HG03521 (cell line): ENCODE measurements around the gene AK9.
"Not testable (repeated sequence)": the region's sequence is repeated elsewhere in the genome, so short reads cannot be mapped to it uniquely, and the experiment has no call there.

ENCODE experiments used
- ATAC-seq: cut with Tn5 transposase; IDR thresholded peaks from one replicate; pipeline ENCODE4 v1.9.1; 2021; ENCODE audit warnings: mild to moderate bottlenecking, moderate library complexity; ENCODE audit not compliant: unreplicated experiment

AK9 gene

DNA sequence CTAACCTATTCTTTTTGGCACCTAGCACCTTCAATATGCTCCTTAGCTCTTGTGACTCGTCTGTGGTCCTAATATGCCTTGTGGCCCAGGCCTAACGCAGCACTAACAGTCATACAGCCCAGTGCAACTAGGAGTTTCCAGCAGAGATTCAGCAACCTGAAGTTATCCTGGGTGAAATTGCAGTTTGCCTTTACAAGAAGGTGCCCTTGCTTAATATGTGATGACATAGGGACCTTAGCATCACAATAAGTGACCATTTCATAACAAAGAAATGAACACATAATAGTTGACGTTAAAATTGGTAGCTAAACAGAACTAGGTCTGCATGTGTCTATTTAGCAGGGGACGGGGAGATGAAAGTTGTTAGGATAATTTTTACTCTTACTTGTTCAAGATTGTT, 10.2 kb upstream of the AK9 start:
- no peak for ATAC-seq

DNA sequence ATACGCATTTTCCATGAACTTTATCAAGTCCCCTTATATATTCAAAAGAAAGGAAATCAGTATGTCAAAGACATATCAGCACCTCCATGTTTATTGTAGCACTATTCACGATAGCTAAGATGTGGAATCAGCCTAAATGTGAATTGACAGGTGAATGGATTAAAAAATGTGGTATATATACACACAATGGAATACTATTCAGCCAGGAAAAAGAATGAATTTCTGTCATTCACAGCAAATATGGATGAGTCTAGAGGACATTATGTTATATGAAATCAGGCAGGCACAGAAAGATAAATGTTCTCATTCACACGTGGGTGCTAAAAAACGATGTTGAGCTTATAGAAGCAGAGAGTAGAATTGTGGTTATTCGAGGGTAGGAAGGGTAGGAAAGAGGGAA, 5.4 kb upstream of the AK9 start:
- no peak for ATAC-seq

DNA sequence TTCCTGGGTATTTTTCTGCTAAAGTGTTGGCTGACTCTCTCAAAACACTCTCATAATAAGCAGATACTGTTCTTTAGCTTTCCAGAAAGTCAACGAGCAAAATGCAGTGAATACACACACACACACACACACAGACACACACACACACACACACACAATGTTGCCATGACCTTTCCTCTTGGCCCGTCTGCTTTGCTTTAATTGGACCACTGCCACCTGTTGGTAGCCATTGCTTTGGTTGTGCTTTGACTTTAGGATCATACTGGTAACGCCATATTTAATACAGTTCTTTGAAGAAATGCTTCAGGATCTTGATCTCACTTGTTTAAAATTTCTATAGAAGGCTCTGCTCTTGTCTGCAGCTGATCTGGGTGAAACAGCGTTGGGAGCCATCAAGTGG, 4.5 kb upstream of the AK9 start:
- ATAC-seq = no peak

DNA sequence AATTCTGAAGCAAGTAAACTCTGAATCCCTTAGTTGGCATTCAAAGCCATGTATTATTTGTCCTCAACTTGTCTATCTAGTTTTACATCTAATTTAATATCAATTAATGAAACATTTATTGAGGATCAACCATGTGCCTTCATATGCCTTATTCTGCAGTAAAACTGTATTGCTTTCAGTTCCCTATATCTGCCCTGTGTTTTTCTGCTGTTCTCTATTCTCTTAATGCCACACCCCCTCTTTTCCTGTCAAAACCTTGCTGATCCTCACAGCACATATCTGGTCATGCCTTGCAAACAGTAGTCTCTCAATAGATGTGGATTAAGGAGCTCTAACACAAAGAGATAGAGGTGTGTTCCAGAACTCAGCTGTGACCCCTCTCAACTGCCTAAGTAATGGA, 2.1 kb upstream of the AK9 start:
- ATAC-seq = no peak

DNA sequence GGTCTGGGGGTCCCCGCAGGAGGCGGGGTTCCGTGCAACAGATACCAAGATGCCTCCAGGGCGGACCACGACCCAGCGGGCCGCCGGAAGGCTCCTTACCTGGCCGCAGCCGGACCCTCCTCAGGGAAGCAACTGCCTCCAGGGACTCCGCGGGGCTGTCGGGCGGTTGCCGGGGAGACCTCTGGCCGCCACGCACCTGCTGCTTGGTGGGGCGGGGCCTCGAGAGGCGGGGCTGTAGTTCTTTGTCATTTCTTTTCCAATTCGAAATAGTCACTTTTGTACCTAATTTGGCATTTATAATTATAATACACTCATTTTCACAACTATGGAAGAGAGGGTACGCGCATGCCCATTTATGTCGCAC, 647 bp downstream of the AK9 start:
- ATAC-seq = peak; percentile 48

DNA sequence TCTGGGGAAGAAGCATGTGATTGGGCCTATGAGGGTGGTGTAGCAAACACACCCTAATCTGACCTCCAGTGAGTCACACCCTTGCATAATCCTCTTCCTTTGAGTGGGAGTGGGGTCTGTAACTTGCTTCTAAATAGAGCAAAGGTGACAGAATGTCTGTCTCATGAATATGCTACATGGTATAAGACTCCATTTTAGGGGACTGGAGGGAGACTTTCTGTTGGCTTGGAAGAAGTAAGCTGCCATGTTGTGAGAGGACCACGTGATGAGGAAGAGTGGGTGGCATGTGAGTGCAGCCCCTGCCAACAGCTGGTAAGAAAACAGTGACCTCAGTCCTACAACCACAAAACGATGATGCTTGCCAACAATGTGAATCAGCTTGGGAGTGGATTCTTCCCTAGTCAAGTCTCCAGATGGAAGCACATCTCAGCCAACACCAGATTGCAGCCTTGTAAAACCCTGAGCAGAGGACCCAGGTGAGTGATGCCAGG, 3.7 kb downstream of the AK9 start:
- no peak for ATAC-seq

DNA sequence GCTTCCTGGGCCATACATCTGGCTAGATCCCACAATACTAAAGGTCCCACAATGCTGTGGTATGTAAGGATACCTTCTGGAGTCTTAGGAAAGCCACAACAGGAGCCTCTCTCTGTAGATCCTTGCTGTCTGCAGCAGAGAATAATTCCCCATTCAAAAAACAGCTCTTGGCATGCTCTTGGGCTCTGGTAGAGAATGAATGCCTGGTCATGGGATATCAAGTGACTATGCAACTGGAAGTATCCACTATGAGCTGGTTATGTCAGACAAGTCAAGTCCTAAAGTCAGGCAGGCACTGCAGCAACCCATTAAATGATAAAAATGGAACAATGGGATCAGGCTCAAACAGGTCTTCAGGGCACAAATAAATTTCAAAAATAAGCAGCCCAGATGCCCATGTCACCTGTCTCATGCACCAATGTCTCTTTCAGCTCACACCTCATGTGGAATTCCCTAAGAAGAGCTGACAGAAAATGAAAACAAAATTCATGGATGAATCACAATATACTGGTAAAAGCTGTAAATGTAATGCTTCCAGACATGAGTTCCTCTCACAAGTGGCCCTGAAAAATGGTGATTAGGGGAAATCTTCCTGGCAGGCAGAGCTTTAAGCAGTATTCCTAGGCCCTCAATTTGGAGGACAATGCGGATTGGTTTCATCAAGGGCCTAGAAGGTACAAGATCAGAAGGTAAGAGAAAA, 4.3 kb downstream of the AK9 start:
- no peak for ATAC-seq

DNA sequence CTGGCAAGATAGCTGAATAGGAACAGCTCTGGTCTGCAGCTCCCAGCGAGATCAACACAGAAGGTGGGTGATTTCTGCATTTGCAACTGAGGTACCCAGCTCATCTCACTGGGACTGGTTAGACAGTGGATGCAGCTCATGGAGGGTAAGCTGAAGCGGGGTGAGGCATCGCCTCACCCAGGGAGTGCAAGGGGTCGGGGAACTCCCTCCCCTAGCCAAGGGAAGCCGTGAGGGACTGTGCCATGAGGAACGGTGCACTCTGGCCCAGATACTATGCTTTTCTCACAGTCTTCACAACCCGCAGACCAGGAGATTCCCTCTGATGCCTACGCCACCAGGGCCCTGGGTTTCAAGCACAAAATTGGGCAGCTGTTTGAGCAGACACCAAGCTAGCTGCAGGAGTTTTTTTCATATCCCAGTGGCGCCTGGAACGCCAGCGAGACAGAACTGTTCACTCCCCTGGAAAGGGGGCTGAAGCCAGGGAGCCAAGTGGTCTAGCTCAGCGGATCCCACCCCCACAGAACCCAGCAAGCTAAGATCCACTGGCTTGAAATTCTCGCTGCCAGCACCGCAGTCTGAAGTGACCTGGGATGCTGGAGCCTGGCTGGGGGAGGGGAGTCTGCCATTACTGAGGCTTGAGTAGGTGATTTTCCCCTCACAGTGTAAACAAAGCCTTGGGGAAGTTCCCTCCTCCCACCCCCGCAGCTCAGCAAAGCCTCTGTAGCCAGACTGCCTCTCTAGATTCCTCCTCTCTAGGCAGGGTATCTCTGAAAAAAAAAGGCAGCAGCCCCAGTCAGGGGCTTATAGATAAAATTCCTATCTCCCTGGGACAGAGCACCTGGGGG, 12.1 kb downstream of the AK9 start:
- ATAC-seq = not testable (repeated sequence)

DNA sequence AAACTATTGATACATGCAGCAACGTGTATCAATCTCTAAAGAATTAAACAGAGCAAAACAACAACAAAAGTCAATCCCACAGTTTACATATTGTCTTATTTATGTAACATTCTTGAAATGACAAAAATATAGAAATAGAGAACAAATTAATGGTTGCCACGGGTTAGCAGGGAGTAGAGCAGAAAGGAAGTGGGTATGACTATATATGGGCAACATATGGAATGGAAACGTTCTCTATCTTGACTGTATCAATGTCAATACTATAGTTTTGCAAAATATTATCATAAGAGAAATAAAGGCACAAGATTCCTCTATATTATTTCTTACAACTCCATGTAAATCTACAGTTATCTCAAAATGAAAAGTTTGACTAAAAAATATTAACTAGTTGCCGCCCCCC, 12.8 kb downstream of the AK9 start:
- ATAC-seq = no peak

DNA sequence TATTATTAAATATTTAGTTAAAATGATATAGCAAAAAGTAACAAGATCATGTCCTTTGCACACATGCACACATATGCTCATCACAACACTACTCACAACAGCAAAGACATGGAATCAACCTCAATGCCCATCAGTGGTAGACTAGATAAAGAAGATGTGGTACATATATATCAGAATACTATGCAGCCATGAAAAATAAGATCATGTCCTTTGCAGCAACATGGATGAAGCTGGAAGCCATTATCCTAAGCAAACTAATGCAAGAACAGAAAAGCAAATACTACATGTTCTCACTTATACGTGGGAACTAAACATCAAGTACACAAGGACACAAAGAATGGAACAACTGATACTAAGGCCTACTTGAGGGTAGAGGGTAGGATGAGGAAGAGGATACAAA, 14.3 kb downstream of the AK9 start:
- ATAC-seq = no peak

DNA sequence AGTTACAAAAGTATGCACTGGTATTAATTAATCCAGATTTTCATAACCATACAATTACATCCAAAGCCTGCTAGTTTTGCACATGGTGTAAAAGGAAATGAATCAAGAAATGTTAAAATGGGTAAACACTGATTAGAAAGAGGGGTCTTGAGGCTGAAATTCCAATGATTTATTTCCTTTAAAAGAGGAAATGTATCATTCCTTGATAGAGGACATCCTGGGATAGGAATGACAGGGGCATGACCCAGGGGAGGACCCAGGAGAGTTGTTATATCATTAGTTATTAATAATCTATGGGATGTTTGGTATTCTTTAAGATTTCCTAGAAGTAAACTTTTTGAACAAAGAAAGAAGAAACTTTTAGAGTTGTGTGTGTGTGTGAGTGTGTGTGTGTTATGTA, 18.2 kb downstream of the AK9 start:
- no peak for ATAC-seq

DNA sequence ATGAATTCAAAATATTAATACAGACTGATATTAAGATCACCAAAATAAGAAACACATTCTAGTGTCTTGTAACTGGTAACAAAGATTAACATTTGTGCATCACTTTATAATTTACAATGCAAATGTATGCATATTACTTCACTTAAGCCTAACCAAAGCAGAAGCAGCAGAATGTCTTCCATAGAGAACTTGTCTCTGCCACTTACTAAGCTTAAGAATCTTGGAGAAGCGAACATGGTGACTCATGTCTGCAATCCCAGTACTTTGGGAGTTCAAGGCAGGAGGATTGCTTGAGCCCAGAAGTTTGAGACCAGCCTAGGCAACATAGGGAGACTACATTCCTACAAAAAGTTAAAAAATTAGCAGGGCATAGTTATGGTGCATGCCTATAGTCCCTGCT, 18.8 kb downstream of the AK9 start:
- no peak for ATAC-seq

DNA sequence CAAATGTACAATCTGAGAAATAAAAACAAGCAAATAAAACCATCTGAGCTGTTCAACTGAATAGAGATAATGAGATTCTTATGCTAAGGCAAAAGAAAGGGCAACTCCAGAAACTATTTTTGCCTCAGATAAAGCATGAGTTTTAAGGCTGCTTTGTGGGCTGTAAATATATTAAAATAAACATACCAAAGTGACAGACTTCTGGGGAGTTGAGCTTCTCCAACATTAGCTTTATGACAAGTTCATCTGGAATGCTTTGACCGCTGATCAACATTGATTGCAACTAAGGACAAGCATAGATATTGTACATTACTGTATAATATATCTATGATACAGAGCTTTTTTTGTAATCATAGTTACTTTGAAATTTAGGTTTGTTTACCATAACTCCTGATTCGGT, 19.3 kb downstream of the AK9 start:
- ATAC-seq = no peak

DNA sequence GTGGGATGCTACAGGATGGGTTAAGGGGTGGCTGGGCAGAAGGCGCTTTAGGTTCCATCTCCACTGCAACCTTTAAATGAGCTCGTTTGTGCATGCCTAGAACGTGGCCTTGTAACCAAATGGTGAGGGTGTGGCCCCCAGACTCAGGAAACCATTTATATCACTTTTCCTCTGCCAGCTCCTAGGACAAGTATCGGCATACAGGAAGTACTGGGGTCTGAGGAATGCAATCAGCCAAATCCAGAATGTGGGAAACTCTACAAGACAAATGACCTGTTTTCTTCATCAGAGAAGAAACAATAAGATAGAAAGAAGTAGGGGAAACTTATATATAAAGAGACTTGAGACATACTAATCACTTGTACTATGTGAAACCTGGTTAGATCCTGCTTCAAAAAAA, 21.2 kb downstream of the AK9 start:
- no peak for ATAC-seq

DNA sequence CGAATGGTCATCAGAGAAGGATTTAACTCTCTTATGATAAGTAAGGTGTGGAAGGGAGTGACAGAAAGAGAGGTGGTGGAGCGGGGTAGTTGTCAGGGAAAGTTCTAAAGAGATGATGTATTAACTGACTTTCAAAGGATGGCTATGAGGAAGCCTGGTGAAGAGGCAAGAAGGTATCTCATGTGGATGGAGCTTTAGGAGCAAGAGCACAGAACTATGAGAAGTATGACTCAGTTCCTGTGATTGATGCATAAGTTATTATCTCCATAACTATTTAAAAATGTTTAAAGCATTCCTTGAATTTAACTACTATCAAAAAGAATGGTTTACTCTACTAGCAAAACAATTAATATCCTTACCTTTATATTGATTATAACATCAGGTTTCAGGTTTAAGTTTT, 28.8 kb downstream of the AK9 start:
- ATAC-seq = no peak

DNA sequence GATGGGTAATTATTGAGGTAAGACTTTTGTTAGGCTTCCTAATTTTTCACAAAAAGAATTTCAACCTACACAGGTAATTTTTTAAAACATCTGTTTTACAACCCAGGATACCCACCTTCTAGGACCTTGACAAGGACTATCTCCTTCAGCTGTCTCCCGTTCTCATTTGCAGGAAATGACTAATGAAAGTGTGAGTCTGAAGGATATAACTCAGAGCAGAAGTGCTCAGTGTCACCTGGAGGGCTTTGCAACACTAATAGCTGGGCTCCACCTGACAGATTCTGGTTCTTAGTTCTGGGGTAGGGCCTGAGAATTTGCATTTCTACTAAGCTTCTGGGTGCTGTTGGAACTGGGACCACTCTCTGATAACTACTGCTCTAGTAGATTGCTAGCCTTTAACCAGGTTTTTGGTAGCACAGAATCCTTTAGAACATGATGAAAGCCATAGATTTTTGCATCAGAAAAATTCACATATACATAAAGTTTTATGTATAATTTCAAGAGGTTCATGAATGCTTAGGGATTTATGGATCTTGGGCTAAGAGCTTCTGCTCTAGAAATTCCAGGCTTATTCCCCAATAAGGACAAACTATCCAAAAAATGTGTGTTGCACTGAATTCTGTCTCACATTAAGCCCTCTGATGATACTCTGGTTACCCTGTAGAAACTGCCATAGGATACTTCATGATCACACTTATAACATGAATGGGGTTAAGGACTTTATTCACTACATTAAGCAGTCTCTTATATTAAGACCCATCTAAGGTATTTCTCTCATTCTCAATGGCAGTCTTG, 30.3 kb downstream of the AK9 start:
- ATAC-seq = no peak

DNA sequence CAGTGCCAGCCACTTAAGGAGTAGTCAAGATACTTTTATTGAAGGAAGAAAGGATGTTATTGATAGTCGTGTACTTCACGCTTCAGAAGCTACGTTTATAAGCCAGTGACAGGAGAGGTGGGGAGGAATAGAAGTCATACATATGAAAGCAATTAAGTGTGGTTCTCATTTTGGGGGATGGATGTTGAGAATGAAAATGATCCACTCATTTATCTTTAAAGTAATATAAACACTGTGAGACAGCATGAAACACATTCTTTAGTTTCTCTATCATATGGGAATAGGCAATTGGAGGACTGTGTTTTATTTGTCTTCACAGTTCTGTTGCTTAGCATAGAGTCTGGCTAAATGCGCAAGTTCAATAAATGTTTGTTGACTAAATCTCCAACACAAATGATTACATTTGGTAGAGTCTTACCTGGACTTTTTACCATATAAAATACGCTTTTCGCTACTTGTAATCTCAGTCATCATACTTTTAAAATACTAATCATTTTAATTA, 35.2 kb downstream of the AK9 start:
- ATAC-seq = no peak

DNA sequence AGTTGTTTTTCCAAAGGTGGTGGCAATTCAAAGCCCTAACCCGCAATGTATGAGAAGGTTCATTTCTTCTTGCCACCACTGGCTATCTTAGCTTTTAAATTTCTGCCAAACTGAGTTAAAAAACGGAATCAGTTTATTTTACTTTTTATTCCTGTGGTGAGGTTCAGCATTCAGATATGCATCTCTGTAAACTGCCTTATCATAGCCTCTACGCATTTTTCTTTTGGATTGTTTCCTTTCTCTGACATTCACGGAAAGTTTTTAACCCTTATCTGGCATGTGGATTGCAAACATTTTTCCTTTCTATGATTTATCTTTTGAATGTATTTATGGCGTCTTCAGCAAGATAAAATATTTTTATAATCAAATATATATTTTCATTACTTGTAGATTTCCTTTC, 37.7 kb downstream of the AK9 start:
- no peak for ATAC-seq

DNA sequence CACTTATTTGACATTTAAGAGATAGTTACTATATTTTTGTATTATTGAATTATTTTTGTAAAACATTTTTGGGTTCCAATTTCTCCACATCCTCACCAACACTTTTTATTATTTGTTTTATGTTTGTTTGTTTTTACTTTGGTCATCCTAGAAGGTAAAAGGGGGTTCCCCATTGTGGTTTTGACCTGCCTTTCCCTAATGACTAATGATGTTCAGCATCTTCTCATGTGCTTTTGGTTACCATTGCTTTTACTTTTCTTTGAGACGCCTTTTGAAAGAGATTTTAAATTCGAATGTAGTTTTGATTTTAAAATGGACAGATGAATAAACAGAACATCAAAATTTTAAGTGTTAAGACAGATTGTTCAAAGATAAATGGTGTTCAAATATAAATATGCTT, 46.9 kb downstream of the AK9 start:
- ATAC-seq = no peak

DNA sequence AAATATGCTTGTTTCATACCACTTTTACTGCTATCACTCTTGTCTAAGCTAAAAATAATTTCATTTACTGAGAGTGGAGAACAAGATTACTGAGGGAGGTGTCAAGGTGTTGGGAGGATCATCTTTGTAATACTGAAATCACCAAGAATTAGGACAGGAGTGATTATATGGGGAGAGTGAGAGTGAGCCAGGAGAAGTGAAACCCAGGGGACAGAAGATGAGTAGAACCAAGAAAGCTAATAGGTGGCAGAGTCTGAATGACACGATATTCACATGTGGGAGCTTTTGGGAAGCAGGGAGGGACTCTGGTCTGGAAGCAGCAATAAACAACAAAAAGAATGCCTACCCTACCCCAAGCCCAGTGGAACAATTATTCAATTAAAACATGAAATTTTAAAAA, 58.6 kb downstream of the AK9 start:
- no peak for ATAC-seq

DNA sequence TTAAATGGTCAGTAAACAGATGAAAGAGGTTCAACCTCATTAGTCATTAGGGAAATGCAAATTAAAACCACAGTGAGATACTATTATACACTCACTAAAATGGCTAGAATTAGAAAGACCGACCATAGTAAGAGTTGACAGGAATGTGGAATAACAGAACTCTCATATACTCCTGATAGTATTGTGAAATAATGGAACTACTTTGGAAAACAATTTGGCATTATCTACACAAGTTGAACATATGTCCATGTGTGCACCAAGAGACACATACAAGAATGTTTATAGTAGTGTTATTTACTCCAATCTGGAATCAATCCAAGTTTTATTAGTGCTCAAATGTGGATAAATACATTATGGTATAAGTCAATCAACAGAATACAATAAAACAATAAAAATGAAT, 59.6 kb downstream of the AK9 start:
- ATAC-seq = no peak
